Loucy (cell line): ENCODE data around the gene CYP17A1.

ENCODE experiments used
- H2AFZ ChIP-seq: fragments of 200-600 bp; sonication (generic); 2 replicates; pipeline ENCODE4 v1.6.0; 2016; ENCODE audit warnings: antibody characterized with exemption, mild to moderate bottlenecking, low read length, moderate library complexity
- H3F3A ChIP-seq: fragments of 200-600 bp; 2 replicates; pipeline ENCODE4 v1.6.0; 2016; ENCODE audit warnings: antibody characterized with exemption, low read depth, mild to moderate bottlenecking
- H3K27me3 ChIP-seq: fragments of 200-600 bp; sonication (generic); 2 replicates; pipeline ENCODE4 v1.6.1; 2014; ENCODE audit warnings: low read length, mild to moderate bottlenecking; ENCODE audit not compliant: insufficient read depth, poor library complexity, severe bottlenecking
- H3K36me3 ChIP-seq: fragments of 200-600 bp; sonication (generic); 2 replicates; pipeline ENCODE4 v1.6.1; 2016; ENCODE audit warnings: low read length; ENCODE audit not compliant: insufficient read depth
- H3K4me1 ChIP-seq: fragments of 200-600 bp; sonication (generic); 2 replicates; pipeline ENCODE4 v1.5.1; 2014; ENCODE audit warnings: low read length, mild to moderate bottlenecking; ENCODE audit not compliant: insufficient read depth, poor library complexity, severe bottlenecking
- H3K4me2 ChIP-seq: fragments of 200-600 bp; sonication (generic); 2 replicates; pipeline ENCODE4 v1.6.0; 2014; ENCODE audit warnings: antibody characterized with exemption, low read length, low read depth, mild to moderate bottlenecking; ENCODE audit not compliant: poor library complexity, severe bottlenecking
- H3K4me3 ChIP-seq: fragments of 200-600 bp; sonication (generic); 2 replicates; pipeline ENCODE4 v1.5.1; 2014; ENCODE audit warnings: low read length, mild to moderate bottlenecking, mixed read lengths; ENCODE audit not compliant: poor library complexity, severe bottlenecking
- H3K79me2 ChIP-seq: fragments of 200-600 bp; sonication (generic); 2 replicates; pipeline ENCODE4 v1.6.1; 2014; ENCODE audit warnings: low read length; ENCODE audit not compliant: insufficient read depth
- H3K9ac ChIP-seq: fragments of 200-600 bp; sonication (generic); 2 replicates; pipeline ENCODE4 v1.6.0; 2014; ENCODE audit warnings: mild to moderate bottlenecking, low read depth, low read length, moderate library complexity; ENCODE audit not compliant: poor library complexity, severe bottlenecking
- H3K9me2 ChIP-seq: fragments of 200-600 bp; sonication (generic); replicated peaks from 2 replicates; pipeline ENCODE4 v1.6.1; 2016; ENCODE audit warnings: low read depth, low read length, mixed read lengths
- H3K9me3 ChIP-seq: fragments of 200-600 bp; sonication (generic); 2 replicates; pipeline ENCODE4 v1.6.1; 2014; ENCODE audit warnings: mild to moderate bottlenecking, antibody characterized with exemption, low read length, low read depth; ENCODE audit not compliant: insufficient read depth
- H4K20me1 ChIP-seq: fragments of 200-600 bp; sonication (generic); 2 replicates; pipeline ENCODE4 v1.6.0; 2014; ENCODE audit warnings: antibody characterized with exemption, low read length, mild to moderate bottlenecking; ENCODE audit not compliant: insufficient read depth, poor library complexity, severe bottlenecking
- EZH2phosphoT487 ChIP-seq: fragments of 200-600 bp; IDR thresholded peaks from 2 replicates; pipeline ENCODE4 v1.6.1; 2018; ENCODE audit warnings: antibody characterized with exemption, mild to moderate bottlenecking, moderate library complexity, borderline replicate concordance
- TF ChIP-seq, protein P1 (sequence below): fragments of 200-600 bp; sonication (generic); conservative IDR thresholded peaks from 2 replicates; pipeline ENCODE4 v1.5.1; 2014; ENCODE audit warnings: mild to moderate bottlenecking, antibody characterized with exemption, low read length

CYP17A1 gene

DNA sequence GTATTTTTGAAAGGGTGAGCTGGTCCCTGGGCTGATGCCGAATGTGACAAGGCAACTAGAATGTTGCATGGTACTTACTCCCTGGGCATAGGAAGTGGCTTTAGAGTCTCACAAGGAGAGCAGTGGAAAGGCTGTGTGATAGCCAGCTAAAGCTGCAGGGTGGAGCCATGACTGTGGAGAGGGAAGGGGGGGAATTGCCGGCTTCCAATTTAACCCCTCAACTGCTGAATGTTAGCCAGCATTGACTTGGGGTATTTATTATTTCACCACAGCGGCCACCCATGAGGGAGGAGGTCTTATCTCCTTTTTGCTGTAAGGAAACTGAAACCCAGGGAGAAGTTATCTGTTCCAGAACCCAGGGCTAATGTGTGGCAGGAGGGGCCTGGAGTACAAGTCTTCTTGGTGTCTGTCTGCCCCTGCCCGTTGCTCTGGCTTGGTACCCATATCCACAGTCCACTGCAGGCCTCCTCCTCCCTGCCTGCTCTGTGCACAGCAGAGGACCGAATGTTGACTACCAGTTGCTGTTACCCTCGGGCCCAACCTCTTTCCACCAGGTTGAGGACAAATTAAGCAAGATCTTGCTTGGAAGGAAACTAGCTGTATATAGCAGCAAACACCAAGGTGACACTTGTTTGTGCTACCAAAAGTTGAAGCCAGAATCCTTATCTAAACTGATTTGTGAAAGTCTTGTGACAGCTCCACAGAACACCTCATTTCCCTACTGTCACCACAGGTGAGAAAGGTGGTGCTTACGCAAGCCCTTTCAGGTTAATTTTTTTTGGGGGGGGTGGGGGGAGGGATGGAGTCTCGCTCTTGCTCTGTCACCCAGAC lies 55.9 kb downstream of the CYP17A1 start:
- Histone ChIP-seq H3K9me2 (no peaks in the 10 kb centered on the region), H3K4me3 (no peak overlapping the region), H3K4me1 (peaks cover 8% of the 10 kb centered on the region), H3K9ac (no peak overlapping the region), H2AFZ (no peak overlapping the region), H3K27me3 (no peaks in the 10 kb centered on the region), H4K20me1 (no peaks in the 10 kb centered on the region), H3K36me3 (no peaks in the 10 kb centered on the region), H3K9me3 (no peaks in the 10 kb centered on the region), H3K79me2 (peaks cover 5% of the 10 kb centered on the region; the same call in 1 of the 2 replicates), H3F3A (no peaks in the 10 kb centered on the region), H3K4me2 (no peak overlapping the region)
- TF ChIP-seq, protein P1, sequence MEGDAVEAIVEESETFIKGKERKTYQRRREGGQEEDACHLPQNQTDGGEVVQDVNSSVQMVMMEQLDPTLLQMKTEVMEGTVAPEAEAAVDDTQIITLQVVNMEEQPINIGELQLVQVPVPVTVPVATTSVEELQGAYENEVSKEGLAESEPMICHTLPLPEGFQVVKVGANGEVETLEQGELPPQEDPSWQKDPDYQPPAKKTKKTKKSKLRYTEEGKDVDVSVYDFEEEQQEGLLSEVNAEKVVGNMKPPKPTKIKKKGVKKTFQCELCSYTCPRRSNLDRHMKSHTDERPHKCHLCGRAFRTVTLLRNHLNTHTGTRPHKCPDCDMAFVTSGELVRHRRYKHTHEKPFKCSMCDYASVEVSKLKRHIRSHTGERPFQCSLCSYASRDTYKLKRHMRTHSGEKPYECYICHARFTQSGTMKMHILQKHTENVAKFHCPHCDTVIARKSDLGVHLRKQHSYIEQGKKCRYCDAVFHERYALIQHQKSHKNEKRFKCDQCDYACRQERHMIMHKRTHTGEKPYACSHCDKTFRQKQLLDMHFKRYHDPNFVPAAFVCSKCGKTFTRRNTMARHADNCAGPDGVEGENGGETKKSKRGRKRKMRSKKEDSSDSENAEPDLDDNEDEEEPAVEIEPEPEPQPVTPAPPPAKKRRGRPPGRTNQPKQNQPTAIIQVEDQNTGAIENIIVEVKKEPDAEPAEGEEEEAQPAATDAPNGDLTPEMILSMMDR: no peak
- no peak for TF ChIP-seq EZH2phosphoT487
